ENCODE data around the gene INPP4B. TPM values are rescaled to one million over a fixed set of nuclear protein-coding genes. Genes with fewer than 3 reads are reported as not detected.

Gene INPP4B
- total RNA-seq, 3 donors from 2014 or later, result 15.8 to 113 (median 93.4) TPM

GRCh38 chr4:142222127-142222526 lies 624.0 kb downstream of the INPP4B start:
- Histone ChIP-seq H3K36me3 (no peaks in the 10 kb centered on the region), H3K9me3 (no peaks in the 10 kb centered on the region), H3K4me1 (no peaks in the 10 kb centered on the region), H3K27ac (no peak overlapping the region), H3K4me3 (no peak overlapping the region), H3K27me3 (no peaks in the 10 kb centered on the region)
- DNase-seq (ENCODE audit: low spot score in 2 of 2), result no peak
- intact Hi-C loops (cut with DNase I; ENCODE audit: low total_unique reads), result loop anchor here (1.0 kb wide), 1 partner anchor 11 kb away; no protein-coding TSS in a partner anchor
- TF ChIP-seq POLR2AphosphoS5 (IDR thresholded peaks at IDR 0.05) (no peak), CTCF (IDR thresholded peaks at IDR 0.05) (no peak), POLR2A (IDR thresholded peaks at IDR 0.05) (no peak)

DNA sequence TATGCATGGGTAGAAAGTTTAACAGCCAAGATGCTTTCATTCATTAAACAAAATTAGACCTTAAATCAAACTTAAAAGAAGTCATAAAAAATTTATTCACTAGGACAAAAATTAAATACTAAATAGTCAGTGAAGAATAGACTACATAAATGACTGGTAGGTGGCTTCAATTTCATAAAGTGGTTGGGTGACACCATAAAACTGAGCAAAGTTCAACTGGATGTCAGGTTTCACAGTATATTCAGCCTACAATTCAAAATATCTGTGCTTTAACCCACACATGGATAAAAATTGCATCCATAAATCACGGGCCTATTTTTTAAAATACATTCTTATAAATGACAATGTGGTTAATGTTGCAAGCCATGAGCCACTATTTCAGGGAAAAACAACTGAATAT lies 627.4 kb downstream of the INPP4B start:
- TF ChIP-seq POLR2A (IDR thresholded peaks at IDR 0.05) (no peak), POLR2AphosphoS5 (IDR thresholded peaks at IDR 0.05) (no peak), CTCF (IDR thresholded peaks at IDR 0.05) (no peak)
- intact Hi-C loops (cut with DNase I; ENCODE audit: low total_unique reads), result no loop called here

DNA sequence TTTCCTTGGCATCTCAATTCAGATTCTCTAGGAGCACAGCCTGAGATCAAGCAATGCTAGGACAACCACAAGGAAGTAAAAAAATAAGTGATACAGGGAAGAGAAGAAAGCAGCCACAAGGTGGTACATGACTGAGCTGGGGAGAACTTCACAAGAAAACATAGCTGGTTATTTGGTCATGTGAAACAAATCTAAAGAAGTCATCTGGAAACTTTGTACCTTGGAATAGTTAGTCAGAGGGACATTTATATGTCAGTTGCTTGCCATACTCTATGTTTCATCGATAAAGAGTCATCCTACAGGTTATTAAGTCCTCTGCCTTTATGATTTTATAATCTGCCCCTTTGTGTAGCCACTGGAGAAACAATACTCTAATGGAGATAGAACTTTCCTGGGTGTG lies 634.7 kb downstream of the INPP4B start:
- no peak for TF ChIP-seq POLR2A (IDR thresholded peaks at IDR 0.05)
- no peak for TF ChIP-seq CTCF (IDR thresholded peaks at IDR 0.05)
- TF ChIP-seq POLR2AphosphoS5 (IDR thresholded peaks at IDR 0.05), result no peak
- Histone ChIP-seq H3K27ac (no peak overlapping the region), H3K4me1 (no peaks in the 10 kb centered on the region), H3K9me3 (no peaks in the 10 kb centered on the region), H3K36me3 (no peaks in the 10 kb centered on the region), H3K27me3 (no peaks in the 10 kb centered on the region), H3K4me3 (no peak overlapping the region)
- intact Hi-C loops (cut with DNase I; ENCODE audit: low total_unique reads), result no loop called here
- no peak for DNase-seq (ENCODE audit: low spot score in 2 of 2)

More for the DNA sequence above, 627.4 kb downstream of the INPP4B start:
- no peaks in the 10 kb centered on the region for H3K27me3 ChIP-seq
- no peak for DNase-seq (ENCODE audit: low spot score in 2 of 2)
- no peaks in the 10 kb centered on the region for H3K4me1 ChIP-seq
- no peaks in the 10 kb centered on the region for H3K9me3 ChIP-seq
- H3K27ac ChIP-seq, result no peak overlapping the region
- no peak overlapping the region for H3K4me3 ChIP-seq
- H3K36me3 ChIP-seq, result no peaks in the 10 kb centered on the region

DNA sequence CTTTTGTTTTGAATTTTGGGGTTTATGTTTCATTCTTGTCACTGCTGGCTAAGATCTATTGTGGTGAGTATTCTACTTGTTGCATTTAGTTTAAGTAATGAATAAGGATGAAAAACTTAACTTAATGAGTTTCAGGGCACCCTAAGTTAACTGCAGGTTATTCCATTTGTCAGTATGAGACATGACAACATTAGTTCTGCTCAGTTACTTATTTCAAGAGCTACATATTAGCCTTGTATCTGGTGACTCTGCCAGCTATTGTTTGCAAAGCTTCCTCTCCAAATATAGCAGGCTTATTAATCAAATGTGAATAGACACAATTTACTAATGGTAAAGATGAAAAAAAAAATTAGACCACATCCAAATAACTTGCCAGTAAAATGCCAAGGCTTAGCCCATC lies 642.6 kb downstream of the INPP4B start:
- no peaks in the 10 kb centered on the region for H3K9me3 ChIP-seq
- H3K36me3 ChIP-seq, result no peaks in the 10 kb centered on the region
- H3K4me3 ChIP-seq, result no peak overlapping the region
- H3K27ac ChIP-seq, result no peak overlapping the region
- no peaks in the 10 kb centered on the region for H3K4me1 ChIP-seq
- TF ChIP-seq CTCF (IDR thresholded peaks at IDR 0.05) (no peak), POLR2AphosphoS5 (IDR thresholded peaks at IDR 0.05) (no peak), POLR2A (IDR thresholded peaks at IDR 0.05) (no peak)
- H3K27me3 ChIP-seq, result no peaks in the 10 kb centered on the region
- intact Hi-C loops (cut with DNase I; ENCODE audit: low total_unique reads), result no loop called here
- DNase-seq (ENCODE audit: low spot score in 2 of 2), result no peak

- no peak for DNase-seq (ENCODE audit: low spot score in 2 of 2)
- H3K9me3 ChIP-seq, result no peaks in the 10 kb centered on the region
- TF ChIP-seq POLR2AphosphoS5 (IDR thresholded peaks at IDR 0.05) (no peak), POLR2A (IDR thresholded peaks at IDR 0.05) (no peak), CTCF (IDR thresholded peaks at IDR 0.05) (no peak)
- H3K4me3 ChIP-seq, result no peak overlapping the region
- no peaks in the 10 kb centered on the region for H3K27me3 ChIP-seq
- no peaks in the 10 kb centered on the region for H3K4me1 ChIP-seq
- no peak overlapping the region for H3K27ac ChIP-seq
- intact Hi-C loops (cut with DNase I; ENCODE audit: low total_unique reads), result no loop called here
- H3K36me3 ChIP-seq, result no peaks in the 10 kb centered on the region
Observed at GRCh38 chr4:142202404-142203332, 643.4 kb downstream of the INPP4B start.

Measured in breast epithelium (tissue), 4 donors.